Stimulated activated CD4-positive, alpha-beta T cell treated with anti-CD3 and anti-CD28 coated beads, Interleukin-12 subunit alpha, Interleukin-12 subunit beta, amount 100 ng/mL, for 4 hours (primary cell): Measurements from ENCODE around the gene MGAT5.

Experiments used
- DNase-seq: peaks from one replicate; pipeline ENCODE4 v3.0.0-alpha.2; 2020

The MGAT5 gene

DNA sequence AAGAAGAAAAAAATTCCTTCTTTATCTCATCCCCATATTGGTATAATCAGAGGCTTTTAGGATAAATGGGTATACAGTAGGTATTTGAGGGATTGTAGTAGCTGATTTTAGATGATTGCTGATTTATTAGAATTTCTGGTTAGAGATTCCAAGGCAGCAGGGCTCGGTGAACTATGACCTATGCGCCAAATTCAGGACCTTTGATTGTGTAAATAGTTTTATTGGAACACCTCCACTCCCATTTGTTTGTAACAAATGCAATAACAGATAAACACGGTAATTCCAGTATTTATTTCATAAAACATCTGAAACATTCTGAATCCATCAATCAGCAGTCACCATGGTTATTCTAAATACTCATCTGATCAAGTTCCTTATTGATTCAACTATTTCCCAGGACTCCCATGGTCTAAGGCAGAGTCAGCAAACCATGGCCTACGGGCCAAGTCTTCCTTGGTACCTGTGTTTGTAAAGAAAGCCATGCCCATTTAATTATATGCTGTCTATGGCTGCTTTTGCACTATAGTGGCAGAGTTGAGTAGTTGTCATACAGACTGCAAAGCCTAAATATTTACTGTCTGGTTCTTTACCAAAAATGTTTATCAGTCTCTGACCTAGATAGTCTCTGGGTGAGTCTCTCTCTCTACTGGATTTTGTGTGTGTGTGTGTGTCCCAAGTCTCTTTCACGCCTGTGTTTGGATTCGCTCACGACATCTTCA, 4.3 kb downstream of the MGAT5 start:
- no peak for DNase-seq

DNA sequence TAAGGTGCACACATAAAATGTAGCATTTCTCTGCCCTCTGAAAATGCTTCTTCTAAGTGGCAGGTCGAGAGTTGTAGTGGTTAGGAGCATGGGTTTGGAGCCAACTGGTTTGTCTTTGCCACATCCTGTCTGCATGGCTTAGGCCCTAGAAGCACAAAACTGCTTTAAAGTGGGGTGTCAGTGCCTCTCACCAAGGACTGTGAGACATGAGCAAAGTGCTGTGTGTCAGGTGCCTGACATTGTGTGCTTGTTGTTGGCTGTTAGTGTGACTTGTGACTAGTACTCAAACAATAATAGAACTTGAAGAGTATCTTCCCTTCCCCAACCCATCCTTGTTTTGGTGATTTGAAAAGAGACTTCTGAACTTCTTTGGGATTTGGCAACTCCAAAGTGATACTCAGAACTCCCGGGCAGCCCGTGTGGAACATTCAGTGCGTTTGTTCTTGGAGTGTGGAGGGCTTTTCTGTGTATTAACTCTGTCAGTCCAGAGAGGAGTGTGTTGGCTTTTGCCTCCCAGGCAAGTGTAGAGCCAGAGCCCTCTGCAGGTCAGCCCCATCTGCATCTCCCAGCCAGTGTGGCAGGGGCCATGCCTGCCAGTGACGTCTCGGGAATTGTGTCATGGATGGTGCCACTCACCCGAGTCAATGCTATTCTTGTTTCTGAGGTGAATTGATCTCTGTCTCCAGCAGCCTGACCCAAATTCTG, 5.0 kb downstream of the MGAT5 start:
- DNase-seq: no peak

DNA sequence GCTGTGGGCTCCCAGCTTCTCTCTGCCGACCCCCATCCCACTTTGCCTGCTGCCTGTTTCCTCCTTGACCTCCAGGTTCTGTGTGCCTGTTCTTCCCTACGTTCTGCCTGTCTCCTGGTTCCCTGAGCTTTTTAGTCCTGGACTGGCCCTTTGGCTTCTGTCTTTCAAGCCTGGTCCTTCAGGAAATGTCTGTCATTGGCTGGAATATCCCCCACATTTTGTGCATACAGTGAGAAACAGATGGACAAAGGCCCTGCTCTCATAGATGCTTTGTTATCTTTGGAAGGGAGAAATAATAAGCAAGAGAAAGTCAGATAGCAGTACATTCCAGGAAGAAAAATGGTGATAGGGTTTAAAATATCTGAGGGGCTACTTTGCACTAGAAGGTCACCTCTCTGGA, 5.7 kb downstream of the MGAT5 start:
- no peak for DNase-seq

DNA sequence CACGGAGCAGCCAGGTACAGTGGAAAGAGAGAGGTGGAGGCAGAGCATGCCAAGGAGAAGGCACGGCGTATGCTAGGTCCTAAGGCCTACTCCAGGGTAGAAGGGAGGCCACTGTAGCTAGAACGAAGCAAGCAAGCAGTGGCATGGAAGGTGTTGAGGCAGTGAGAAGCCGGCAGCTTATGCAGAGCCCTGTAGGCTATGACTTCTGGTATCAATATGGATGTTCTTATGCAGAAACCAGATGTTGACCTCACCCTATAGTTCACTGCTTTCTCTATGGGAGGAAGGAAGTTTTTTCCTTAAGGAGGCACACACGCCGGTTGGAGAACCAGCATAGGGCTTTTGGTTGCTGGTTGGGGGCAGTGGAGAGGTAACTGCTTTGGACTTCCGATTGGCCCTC, 6.1 kb downstream of the MGAT5 start:
- no peak for DNase-seq

DNA sequence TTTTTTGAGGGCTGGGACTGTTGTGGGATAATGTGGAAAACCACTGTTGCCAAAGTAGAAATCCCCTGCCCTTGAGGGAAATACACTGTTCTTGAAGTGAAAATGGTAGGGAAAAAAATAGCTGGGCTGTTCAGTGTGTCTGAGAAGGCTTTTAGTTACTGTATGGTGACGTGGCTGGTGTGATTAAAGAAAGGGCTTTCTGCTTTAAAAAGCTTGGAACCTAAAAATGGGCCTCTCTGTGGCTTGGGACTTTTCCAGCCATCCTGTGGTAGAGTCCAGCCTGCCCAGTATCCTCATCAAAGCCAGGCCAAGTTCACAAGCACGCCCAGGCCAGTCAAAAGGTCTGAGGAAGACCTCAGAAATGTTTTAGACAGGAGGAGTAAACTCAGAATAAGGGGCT, 6.8 kb downstream of the MGAT5 start:
- DNase-seq: no peak

DNA sequence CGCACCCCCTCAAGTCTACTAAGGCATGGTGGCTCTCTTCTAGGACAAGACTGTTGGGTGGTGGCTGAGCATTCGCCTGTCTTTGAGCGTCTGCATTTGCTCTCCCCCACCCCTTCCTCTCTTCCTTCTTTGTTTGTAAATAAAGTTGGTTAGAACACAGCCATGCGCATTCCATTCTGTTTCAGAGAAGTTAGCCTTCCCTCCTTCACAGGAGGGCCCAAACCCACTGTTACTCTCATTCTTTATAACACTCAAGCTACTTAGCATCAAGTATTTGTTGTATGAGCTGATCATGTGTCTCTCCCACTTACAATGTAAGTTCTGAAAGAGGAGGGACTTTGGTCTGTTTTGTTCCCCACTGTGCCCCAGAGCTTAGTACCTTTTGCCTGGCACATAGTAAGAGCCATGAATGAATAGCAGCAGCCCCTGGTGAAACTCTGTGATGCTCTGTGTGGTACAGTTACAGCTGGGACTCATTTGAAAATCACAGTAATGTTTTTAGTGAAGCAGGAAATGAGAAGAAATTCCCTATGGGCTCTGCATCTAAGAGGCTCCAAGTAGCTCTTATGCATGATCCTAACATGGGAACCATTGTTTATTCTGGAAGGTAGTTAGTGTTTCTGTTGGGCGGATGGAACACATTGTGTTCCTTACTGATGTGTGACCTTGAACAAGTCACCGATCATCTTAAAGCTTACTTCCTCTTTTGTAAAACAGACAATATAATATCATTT, 7.7 kb downstream of the MGAT5 start:
- no peak for DNase-seq

DNA sequence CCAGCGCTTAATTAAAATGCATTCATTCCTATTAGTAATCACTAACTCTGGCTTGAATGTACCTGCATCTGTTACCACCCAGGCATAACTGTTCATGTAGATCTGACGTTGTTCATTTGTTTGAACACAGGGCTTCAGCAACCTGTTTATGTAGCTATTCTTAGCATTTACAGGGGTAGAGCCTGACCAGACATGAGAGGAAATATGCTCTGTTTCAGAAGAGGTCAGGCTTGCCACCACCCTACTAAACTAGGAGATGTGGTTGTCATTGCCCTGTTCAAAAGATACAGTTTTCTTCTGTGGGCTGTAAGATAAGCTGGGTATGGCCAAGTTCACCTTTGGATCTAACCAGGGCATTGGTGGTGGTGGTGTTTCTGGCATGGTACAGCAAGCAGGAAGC, 8.8 kb downstream of the MGAT5 start:
- no peak for DNase-seq

DNA sequence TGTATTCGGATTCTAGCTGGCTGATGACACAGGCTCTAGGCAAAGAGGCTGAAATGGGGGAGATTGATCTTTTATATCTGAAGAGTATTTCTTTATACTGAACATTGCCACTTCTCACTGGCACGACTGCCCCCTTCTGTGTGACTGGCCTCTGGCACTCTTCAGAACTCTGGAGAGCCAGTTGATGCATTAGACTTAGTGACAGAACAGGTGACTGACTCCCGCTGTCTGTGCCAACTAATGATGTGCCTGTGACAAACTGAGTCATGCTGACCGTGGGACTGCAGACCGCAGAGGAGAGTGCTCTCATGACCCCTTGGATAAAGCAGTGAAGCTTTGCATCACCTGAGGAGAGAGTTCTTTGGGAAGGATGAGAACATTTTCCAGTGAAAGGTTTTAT, 14.4 kb downstream of the MGAT5 start:
- no peak for DNase-seq

DNA sequence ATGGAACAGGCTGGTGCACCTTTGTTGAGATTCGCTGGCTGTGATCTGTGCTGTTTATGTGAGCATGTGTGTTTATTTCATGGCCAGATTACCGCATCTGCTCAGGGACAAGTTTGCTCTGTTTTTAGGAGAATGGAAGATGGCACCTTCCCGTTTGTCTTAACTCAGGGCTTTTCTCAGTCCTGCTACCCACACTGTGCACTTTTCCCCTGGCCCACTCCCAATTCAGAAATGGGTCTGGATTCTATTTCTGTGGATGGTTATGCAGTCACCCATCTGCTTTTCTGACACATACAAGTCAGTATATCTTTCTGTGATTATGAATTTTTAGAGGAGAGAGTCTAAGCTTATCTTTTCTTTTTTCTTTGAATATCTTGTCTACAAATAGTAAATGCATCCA, 15.4 kb downstream of the MGAT5 start:
- DNase-seq: no peak

DNA sequence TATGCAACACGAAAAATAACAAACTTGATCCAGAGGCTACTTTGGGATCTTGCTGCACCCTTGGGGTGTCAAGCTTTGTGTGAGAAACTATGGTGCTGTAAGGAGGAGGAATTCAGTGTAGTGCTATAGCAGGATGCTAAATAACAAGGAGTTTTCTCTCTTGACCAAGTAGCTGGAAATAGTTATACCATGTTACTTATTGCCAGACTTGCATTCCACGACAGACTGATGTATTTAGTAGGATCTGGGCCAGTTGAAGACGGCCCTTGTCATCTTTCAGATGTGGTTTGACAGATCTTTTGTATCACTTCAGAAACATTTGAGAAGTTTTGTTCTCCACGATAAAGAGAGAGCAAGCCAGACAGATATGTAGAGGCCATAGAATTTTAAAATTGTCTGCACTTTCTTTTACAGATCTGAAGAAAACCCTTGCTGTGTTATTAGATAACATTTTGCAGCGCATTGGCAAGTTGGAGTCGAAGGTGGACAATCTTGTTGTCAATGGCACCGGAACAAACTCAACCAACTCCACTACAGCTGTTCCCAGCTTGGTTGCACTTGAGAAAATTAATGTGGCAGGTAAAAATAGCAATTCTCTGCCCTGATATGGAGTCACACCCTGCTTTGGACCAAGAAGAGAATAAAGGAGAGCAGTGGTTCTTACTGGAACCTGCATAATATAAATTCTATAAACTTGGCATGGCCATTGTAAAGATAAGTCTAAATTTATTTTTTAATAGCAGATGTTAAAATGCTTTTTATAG, 16.3 kb downstream of the MGAT5 start:
- no peak for DNase-seq

DNA sequence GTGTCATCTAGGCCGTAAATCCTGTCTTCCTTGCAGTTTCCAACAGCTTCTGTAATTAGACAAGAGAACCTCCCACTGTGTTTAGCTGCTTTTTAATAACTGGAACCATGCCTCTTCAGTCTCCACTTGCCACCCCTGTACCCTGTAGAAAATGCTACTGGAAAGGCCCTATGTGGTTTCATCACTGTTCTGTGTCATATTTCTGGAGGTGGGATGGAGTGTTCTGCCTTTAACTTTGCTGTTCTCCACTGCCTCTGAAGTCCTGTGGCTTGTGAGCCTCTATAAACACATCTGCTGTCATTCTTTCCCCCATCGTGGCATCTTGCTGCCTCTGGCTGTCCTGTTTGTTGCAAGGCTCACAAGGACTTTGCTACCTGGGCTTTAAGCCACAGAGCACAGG, 17.9 kb downstream of the MGAT5 start:
- no peak for DNase-seq

DNA sequence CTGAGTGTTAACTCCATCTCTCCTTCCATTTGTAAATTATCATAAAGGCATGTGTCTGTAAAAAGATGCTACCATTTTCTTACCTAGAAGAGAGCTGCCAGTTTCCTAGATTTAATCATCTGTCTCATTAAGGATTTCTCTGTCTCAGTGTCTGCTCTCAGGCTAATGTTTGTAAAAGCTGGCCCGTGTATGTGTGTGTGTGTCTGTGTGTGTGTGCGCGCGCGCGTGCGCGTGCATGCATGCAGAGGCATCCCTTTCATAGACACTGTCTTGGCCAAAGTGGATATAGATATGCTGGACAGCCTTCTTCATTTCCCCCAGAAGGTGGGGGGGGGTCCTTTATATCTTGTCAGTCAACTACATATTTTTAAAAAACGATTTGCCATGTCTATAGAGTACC, 18.9 kb downstream of the MGAT5 start:
- DNase-seq: no peak

DNA sequence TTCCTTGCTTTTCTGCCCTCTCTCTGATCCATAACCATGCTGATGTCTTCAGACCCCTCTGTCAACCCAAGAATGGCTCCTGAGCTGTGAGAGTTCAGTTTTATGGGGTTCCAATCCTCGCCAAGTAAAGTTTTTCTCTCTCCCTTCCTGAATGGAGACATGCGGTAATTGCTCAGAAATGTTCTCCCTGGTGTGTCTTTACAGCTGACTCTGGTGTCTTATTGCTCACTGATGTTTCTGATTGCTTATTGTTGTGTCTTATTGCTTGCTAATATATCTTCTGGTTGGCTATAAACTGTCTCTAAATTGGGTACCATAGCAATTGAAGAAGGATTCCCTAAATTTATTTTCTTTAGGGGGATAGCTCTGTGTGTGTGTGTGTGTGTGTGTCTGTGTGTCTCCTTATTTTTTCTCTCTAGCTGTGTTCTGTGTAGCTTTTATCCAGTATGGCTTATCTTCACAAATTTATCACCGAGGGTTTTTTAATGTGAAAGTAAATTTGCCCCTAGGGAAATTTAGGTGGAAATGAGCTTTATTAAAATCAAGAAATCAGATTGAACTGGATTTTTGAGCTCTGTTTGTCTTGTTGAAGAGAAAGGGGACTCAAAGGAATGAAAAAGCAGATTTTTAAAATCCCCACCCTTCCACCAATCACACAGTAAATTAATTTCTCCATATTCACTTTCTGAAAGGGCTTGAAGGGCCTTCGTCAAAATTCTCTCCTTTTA, 19.5 kb downstream of the MGAT5 start:
- no peak for DNase-seq

DNA sequence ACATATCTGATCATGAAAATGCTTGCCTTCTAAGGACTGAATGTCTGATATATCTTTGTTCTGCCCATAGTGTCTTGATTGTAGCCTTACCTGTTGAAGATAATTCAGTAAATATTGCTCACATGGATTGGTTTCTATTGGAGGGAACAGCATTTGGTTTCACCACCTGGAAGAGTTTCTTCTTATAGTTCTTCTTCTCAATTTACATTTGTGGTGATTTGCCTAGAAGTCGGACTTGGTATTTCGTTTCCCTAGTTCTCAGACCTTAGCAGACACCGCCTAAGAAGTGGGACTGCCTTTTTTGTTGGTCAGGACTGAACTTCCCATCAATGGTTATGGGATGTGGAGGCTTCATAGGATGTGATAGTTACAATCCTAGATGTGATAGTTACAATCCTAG, 20.2 kb downstream of the MGAT5 start:
- no peak for DNase-seq

DNA sequence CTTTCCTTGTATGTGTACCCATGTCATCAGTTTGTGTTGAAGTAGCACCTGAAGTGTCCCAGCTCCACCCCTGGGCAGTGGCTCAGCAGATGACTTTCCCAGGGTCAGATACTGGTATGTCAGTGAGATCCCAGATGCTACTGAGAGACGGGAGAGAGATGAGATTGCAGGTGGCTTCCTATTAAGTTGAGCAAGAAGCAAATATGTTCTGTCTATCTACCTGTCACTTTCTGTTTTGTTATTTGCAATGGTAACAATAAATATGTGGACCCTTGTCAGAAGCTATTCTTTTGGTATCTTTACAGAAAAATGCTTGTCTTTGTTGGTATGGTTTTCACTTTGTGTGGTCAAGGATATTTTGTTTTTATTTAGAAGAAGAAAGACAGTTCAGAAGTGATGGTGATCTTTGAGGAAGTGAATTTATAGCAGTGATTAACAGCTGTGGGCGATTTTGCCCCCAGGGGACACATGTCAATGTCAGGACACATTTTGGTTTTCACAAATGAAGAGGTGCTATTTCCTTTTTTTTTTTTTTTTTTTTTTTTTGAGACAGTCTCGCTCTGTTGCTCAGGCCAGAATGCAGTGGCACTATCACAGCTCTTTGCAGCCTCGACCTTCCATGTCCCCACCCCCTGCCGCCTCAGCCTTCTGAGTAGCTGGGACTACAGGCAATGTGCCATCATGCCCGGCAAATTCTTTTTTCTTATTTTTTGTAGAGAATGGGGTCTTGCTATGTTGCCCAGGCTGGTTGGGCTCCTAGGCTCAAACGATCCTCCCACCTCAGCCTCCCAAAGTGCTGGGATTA, 21.4 kb downstream of the MGAT5 start:
- DNase-seq: no peak

DNA sequence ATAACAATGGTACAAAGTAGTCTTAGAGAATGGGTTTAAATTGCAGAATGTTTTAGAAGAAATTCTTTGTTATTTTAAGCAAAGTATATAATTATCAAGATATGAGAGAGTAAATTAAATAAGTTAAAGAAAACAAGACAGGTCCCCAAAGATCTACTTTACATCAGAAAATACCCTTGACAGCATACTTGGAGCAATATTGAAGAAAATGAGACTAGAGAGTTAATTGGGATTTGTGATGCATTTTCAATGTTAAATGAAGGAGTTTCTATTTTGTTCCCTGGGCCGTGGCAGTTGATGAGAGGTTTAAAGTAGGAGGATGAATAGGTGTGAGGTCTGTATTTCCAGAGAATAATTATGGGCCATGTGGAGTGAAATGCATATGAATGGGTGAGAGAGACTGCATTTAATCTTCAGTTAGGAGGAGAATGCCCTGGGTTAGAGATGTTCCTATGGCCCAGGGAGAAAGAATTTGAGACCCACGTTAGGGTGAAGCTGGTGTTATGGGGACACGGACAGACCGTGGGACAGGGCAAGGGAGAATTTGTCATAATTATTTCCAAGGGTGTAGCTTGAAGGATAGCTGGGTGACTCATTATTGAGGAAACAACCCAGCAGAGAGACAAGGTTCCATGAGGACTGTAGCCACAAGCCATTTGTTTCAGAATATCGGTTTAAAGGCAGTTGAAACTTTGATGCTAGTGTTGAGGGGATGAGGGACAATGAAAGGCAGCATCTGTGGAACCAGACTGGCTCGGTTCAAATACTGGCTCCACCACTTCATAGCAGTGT, 22.7 kb downstream of the MGAT5 start:
- DNase-seq: no peak

DNA sequence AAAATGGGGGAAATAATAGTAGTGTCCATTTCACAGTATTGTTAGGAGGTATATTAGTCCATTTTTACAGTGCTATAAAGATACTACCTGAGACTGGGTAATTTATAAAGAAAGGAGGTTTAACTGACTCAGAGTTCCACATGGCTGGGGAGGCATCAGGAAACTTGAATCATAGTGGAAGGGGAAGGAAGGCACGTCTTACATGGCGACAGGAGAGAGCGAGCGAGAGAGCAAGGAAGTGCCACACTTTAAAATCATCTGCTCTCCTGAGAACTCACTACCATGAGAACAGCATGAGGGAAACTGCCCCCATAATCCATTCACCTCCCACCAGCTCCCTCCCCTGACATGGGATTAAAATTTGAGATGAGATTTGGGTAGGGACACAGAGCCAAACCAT, 23.4 kb downstream of the MGAT5 start:
- DNase-seq: no peak

DNA sequence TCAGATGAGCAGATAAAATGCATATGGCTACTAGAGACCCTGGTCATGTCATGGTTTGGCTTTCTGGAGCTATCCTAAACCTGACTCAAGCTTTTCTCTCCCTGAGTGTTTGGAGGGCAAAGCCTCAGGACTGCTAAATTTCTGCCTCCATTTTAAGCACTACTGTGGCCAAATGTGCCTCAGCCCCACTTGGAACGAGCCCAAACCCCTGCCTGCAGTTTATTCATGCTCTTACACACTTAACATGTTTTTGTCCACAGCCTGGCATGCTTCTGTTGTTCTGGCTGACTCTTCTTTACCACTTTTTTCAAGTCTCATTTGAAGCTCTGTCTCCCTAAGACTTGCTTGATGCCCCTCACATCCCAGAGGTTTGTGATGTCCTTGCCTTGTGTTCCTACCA, 24.7 kb downstream of the MGAT5 start:
- DNase-seq: no peak

DNA sequence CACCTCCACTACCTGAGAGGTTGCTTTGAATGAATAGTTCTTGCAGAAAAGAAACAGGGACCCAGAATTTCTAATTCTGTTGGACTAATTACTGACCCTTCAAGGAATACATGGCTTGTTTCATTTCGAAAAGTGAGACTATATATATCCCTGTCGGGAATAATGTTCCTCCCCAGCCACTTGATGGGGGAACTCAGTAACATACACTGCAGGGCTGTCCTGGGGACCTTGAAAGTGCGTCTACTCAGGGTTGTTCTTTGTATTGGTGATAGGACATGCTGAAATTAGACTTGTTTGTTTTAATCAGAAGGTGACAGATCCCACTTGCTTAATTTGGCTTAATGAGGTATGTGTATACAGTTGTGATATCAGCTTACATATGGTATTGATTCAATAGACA, 25.5 kb downstream of the MGAT5 start:
- DNase-seq: no peak

DNA sequence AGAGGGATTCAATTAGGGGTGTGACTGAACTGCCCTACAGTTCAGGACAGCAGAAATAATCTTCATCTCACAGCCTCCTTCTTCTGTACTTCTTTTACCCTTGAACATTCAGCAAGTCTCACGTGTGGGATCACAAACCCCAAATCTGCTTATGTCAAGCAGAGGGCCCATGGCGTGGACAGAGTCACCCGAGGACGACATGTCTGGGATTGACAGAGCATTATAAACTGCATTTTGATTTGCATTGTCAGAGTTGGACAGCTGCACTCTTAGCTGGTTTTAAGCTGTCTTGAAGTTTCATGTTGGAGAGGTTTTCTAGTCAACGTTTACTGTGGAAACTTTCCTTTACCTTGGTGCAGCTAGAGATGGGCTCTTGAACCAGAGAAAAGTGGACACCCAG, 26.4 kb downstream of the MGAT5 start:
- DNase-seq: no peak

DNA sequence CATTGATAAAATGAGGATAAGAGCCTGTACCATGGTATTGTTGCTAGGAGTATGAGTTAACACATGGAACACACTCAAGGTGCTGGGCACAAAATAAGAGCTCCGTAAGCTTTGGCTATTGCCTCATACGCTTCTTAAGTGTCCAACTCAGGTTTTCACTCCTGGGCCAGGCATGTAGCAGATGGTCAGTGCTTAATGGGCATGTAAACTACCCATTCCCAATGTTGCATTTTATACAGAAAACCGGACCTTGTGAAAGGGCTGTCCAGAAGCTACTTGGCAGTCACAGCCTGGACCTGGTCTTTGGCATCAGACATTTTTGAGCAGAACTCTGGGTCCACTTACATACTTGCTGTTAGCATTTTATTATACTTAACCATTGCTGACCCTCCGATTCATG, 26.9 kb downstream of the MGAT5 start:
- no peak for DNase-seq
